SK-N-SH (cell line): ENCODE data around the gene ANAPC2. TPM values are rescaled to one million over a fixed set of nuclear protein-coding genes. Genes with fewer than 3 reads are reported as not detected.

Experiments
- CTCF ChIA-PET: fragments of 300-600, 350-600 bp; formaldehyde crosslinking; extraction: SDS; loops from one replicate; lab custom pipeline; 2021; lab: Yijun Ruan, JAX
- POLR2A ChIA-PET: fragments of 350-600 bp; sonication (Branson Sonifier 250); formaldehyde crosslinking; extraction: SDS; loops from one replicate; lab custom pipeline; 2020; ENCODE audit warnings: antibody characterized with exemption, inconsistent platforms; lab: Yijun Ruan, JAX
- DNase-seq: peaks from one replicate; pipeline ENCODE4 v3.0.0; 2012
- H2AFZ ChIP-seq: fragments of 200-600 bp; sonication (generic); 2 replicates; pipeline ENCODE4 v1.8.1; 2016; ENCODE audit warnings: antibody characterized with exemption, mild to moderate bottlenecking, low read depth
- H3F3A ChIP-seq: fragments of 200-600 bp; sonication (generic); replicated peaks from 2 replicates; pipeline ENCODE3; 2016; ENCODE audit warnings: antibody characterized with exemption, mild to moderate bottlenecking; ENCODE audit not compliant: insufficient read depth
- H3K27ac ChIP-seq, 2 experiments: fragments of 200-500 bp in 1 of 2; fragments of 200-600 bp in 1 of 2; sonication (Bioruptor generic) in 1 of 2; sonication (generic), shearing (Covaris generic) in 1 of 2; 2 replicates each; pipeline versions ENCODE4 v1.5.1 to v1.6.1; 2014 to 2016; ENCODE audit warnings: low read depth in 2 of 2, inconsistent platforms in 1 of 2, low read length in 1 of 2, mild to moderate bottlenecking in 1 of 2, mixed read lengths in 1 of 2
- H3K27me3 ChIP-seq: fragments of 200-600 bp; sonication (generic), shearing (Covaris generic); 2 replicates; pipeline ENCODE4 v1.6.1; 2016; ENCODE audit warnings: mixed run types; ENCODE audit not compliant: insufficient read depth
- H3K36me3 ChIP-seq, 2 experiments: fragments of 200-500 bp in 1 of 2; fragments of 200-600 bp in 1 of 2; sonication (Bioruptor generic) in 1 of 2; sonication (generic) in 1 of 2; replicated peaks in 1 of 2; 2 replicates each; pipeline versions ENCODE3 to v1.5.1; 2014 to 2016; ENCODE audit warnings: low read length in 1 of 2, mild to moderate bottlenecking in 1 of 2; ENCODE audit not compliant: insufficient read depth in 2 of 2, control insufficient read depth in 1 of 2
- H3K4me1 ChIP-seq, 2 experiments: fragments of 200-500 bp in 1 of 2; fragments of 200-600 bp in 1 of 2; sonication (Bioruptor generic) in 1 of 2; sonication (generic), shearing (Covaris generic) in 1 of 2; 2 replicates each; pipeline versions ENCODE4 v1.5.1 to v1.6.1; 2014 to 2016; ENCODE audit warnings: low read depth in 1 of 2, low read length in 1 of 2, mixed run types in 1 of 2; ENCODE audit not compliant: insufficient read depth in 2 of 2, control insufficient read depth in 1 of 2
- H3K4me2 ChIP-seq: fragments of 200-600 bp; sonication (generic), shearing (Covaris generic); 2 replicates; pipeline ENCODE4 v1.6.1; 2017; ENCODE audit warnings: mixed run types
- H3K4me3 ChIP-seq, 2 experiments: fragments of 200-500 bp in 1 of 2; fragments of 200-600 bp in 1 of 2; sonication (Bioruptor generic) in 1 of 2; sonication (generic), shearing (Covaris generic) in 1 of 2; 2 replicates each; pipeline versions ENCODE4 v1.5.1 to v1.8.1; 2014 to 2016; ENCODE audit warnings: low read depth in 2 of 2, inconsistent platforms in 1 of 2, low read length in 1 of 2, mild to moderate bottlenecking in 1 of 2, mixed read lengths in 1 of 2, moderate library complexity in 1 of 2
- H3K79me2 ChIP-seq: fragments of 200-600 bp; sonication (generic); 2 replicates; pipeline ENCODE4 v1.8.1; 2017; ENCODE audit warnings: mild to moderate bottlenecking; ENCODE audit not compliant: insufficient read depth
- H3K9ac ChIP-seq: fragments of 200-600 bp; sonication (generic); 2 replicates; pipeline ENCODE4 v1.6.1; 2017; ENCODE audit warnings: mixed run types
- H3K9me2 ChIP-seq: fragments of 200-600 bp; sonication (generic); 2 replicates; pipeline ENCODE4 v1.6.1; 2017; ENCODE audit warnings: mixed run types
- H3K9me3 ChIP-seq: fragments of 200-600 bp; sonication (generic); 2 replicates; pipeline ENCODE4 v1.6.1; 2017; ENCODE audit warnings: mixed run types, mild to moderate bottlenecking, moderate library complexity
- H4K20me1 ChIP-seq: fragments of 200-600 bp; sonication (generic); 2 replicates; pipeline ENCODE4 v1.6.1; 2017; ENCODE audit warnings: mild to moderate bottlenecking, mixed run types; ENCODE audit not compliant: insufficient read depth
- ELF1 ChIP-seq: IDR thresholded peaks from 2 replicates; pipeline ENCODE4 v1.4.0; 2012
- EZH2phosphoT487 ChIP-seq: fragments of 200-600 bp; sonication (generic); IDR thresholded peaks from 2 replicates; pipeline ENCODE4 v1.6.1; 2017; ENCODE audit warnings: low read depth, mixed run types, mild to moderate bottlenecking, antibody characterized with exemption, moderate library complexity, borderline replicate concordance
- FOSL2 ChIP-seq: IDR thresholded peaks from 2 replicates; pipeline ENCODE4 v1.4.0; 2012; ENCODE audit warnings: low read depth, mild to moderate bottlenecking, moderate library complexity, borderline replicate concordance
- FOXJ3 ChIP-seq: sonication (generic); formaldehyde crosslinking; IDR thresholded peaks from 2 replicates; pipeline ENCODE4 v1.5.1; 2020; ENCODE audit warnings: mild to moderate bottlenecking, missing genetic modification reagents
- FOXM1 ChIP-seq: IDR thresholded peaks from 2 replicates; pipeline ENCODE4 v1.4.0; 2012; ENCODE audit warnings: low read depth, mild to moderate bottlenecking
- GABPA ChIP-seq: IDR thresholded peaks from 2 replicates; pipeline ENCODE4 v1.4.0; 2012; ENCODE audit warnings: low read depth, mild to moderate bottlenecking
- GATA2 ChIP-seq: sonication (generic); formaldehyde crosslinking; IDR thresholded peaks from 2 replicates; pipeline ENCODE4 v1.5.0; 2020; ENCODE audit warnings: mild to moderate bottlenecking, missing genetic modification reagents
- IRF3 ChIP-seq: fragments of 150-350 bp; IDR thresholded peaks from 2 replicates; pipeline ENCODE4 v1.6.1; 2016; ENCODE audit warnings: mild to moderate bottlenecking, low read depth, low read length
- JUND ChIP-seq: IDR thresholded peaks from 2 replicates; pipeline ENCODE4 v1.4.0; 2012
- NFIC ChIP-seq: IDR thresholded peaks from 2 replicates; pipeline ENCODE4 v1.4.0; 2012; ENCODE audit warnings: borderline replicate concordance
- PBX3 ChIP-seq: IDR thresholded peaks from 2 replicates; pipeline ENCODE4; 2012
- POLR2AphosphoS5 ChIP-seq: IDR thresholded peaks from 2 replicates; pipeline ENCODE4 v1.6.1; 2012; ENCODE audit warnings: low read depth, low read length
- RAD21 ChIP-seq: IDR thresholded peaks from 2 replicates; pipeline ENCODE4 v1.6.1; 2012; ENCODE audit warnings: mild to moderate bottlenecking, low read length
- RFX5 ChIP-seq: IDR thresholded peaks from 2 replicates; pipeline ENCODE4 v1.6.1; 2012; ENCODE audit warnings: mild to moderate bottlenecking, improper control_type of control experiment, low read length
- RXRA ChIP-seq: IDR thresholded peaks from 2 replicates; pipeline ENCODE4 v1.4.0; 2012; ENCODE audit warnings: low read depth, mild to moderate bottlenecking, borderline replicate concordance
- TCF12 ChIP-seq: IDR thresholded peaks from 2 replicates; pipeline ENCODE4 v1.4.0; 2012
- TEAD4 ChIP-seq: IDR thresholded peaks from 2 replicates; pipeline ENCODE4 v1.4.0; 2012; ENCODE audit warnings: mild to moderate bottlenecking, borderline replicate concordance; ENCODE audit not compliant: insufficient read depth
- USF1 ChIP-seq: IDR thresholded peaks from 2 replicates; pipeline ENCODE4 v1.4.0; 2012; ENCODE audit warnings: low read depth, borderline replicate concordance
- YY1 ChIP-seq: IDR thresholded peaks from 2 replicates; pipeline ENCODE4 v1.4.0; 2012; ENCODE audit warnings: low read depth, mild to moderate bottlenecking
- ZBTB33 ChIP-seq: IDR thresholded peaks from 2 replicates; pipeline ENCODE4 v1.4.0; 2012; ENCODE audit warnings: low read depth, borderline replicate concordance
- WGBS: methylation state at CpG from one replicate; pipeline ENCODE4 v1.1.6; 2017; ENCODE audit warnings: low lambda C conversion rate; 5-methylcytosine and 5-hydroxymethylcytosine counted together
- polyA plus RNA-seq, 3 experiments: library from polyadenylated mRNA; depleted of rRNA; stranded (reverse); fragments of >200 nt; gene quantifications; 2 replicates each; pipeline ENCODE4 v1.2.3, GENCODE V29; 2012

ANAPC2 gene
- polyA plus RNA-seq, 1 of the 3 experiments (the other 2 are of a cell fraction): 35.1 TPM

- TF ChIP-seq IRF3 (no peak), EZH2phosphoT487 (no peak), PBX3 (no peak), ZBTB33 (no peak), FOSL2 (no peak), FOXJ3 (CRISPR knock-in tag) (no peak), GABPA (no peak)
These were observed 40.1 kb downstream of the ANAPC2 start (continued) for GRCh38 chr9:137148242-137148641.

GRCh38 chr9:137147793-137148160 lies 40.6 kb downstream of the ANAPC2 start:
- Histone ChIP-seq H3K27me3 (no peaks in the 10 kb centered on the region), H3K79me2 (no peaks in the 10 kb centered on the region), H3F3A (no peaks in the 10 kb centered on the region), H3K9ac (no peak overlapping the region), H3K4me2 (no peak overlapping the region), H3K4me3 (no peak overlapping the region), H2AFZ (no peak overlapping the region), H4K20me1 (no peaks in the 10 kb centered on the region), H3K36me3 (no peaks in the 10 kb centered on the region), H3K9me2 (no peaks in the 10 kb centered on the region), H3K27ac (no peak overlapping the region), H3K4me1 (no peaks in the 10 kb centered on the region)
- CTCF ChIA-PET: no interaction called here
- DNase-seq: no peak
- 74% methylated on average over 23 of the region's 24 CpGs for WGBS
- no peak for TF ChIP-seq USF1
- no peak for TF ChIP-seq JUND
- TF ChIP-seq NFIC: no peak
- no peak for TF ChIP-seq RAD21
- TF ChIP-seq PBX3: no peak
- no peak for TF ChIP-seq GATA2 (CRISPR knock-in tag)
- no peak for TF ChIP-seq YY1
- TF ChIP-seq RXRA: no peak
- no peak for TF ChIP-seq ELF1
- no peak for TF ChIP-seq RFX5
- no peak for TF ChIP-seq TCF12
- no peak for TF ChIP-seq TEAD4
- no peak for TF ChIP-seq ZBTB33
- no peak for TF ChIP-seq FOXM1
- no peak for TF ChIP-seq EZH2phosphoT487
- TF ChIP-seq POLR2AphosphoS5: no peak
- TF ChIP-seq, all 33 proteins: peak for 0
- POLR2A ChIA-PET: interaction anchor here (1.5 kb wide), 1 partner anchor 8 kb away, joined by 3 read pairs; the partner anchor contains the start of gene GRIN1
- H3K9me3 ChIP-seq: no peaks in the 10 kb centered on the region
